ENCODE data around the gene GSN.

DNA sequence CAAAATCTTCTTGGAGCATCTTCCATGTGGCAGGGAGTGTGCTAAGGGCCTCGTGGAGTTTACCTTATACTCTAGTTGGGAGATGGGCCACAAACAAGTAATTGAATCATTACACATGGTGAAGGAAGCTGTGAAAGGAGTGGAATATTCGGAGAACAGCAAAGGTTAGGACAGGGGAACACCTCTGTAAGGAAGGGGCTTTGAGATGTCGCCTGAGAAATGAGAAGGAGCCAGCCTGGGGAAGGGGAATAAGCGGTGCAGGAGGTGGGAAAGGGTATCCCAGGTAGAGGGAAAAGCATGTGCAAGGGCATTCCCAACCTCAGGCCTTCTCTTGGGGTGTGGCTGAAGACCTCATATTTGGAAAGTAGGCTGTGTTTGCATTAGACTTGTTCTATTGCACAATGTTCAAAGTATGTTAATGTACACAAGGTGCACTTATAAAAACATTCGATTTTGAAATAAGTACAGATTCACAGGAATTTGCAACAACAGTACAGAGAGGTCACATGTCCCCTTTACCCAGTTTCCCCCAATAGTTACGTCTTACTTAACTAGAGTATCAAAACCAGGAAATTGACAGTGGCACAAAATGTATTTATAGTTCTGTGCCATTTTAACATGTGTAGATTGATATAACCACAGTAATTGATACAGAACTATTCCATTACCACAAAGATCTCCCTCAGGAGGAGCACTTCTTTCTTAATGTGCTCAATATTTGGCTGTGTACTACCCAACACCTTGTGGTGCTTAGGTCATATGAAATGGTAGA is 104.5 kb downstream of the GSN start:
- TF ChIP-seq EZH2 (IDR thresholded peaks at IDR 0.05) (no peak), POLR2AphosphoS5 (IDR thresholded peaks at IDR 0.05; ENCODE audit: borderline replicate concordance, low read depth, low read length) (no peak)
